GM18870 (cell line): ENCODE results near the gene ZNF532.

Experiments
- ATAC-seq: cut with Tn5 transposase; IDR thresholded peaks from one replicate; pipeline ENCODE4 v1.9.1; 2021; ENCODE audit warnings: moderate library complexity; ENCODE audit not compliant: unreplicated experiment

ZNF532 gene

GRCh38 chr18:58870130-58870529 is 5.5 kb downstream of the ZNF532 start:
- ATAC-seq: no peak

GRCh38 chr18:58870621-58871020 is 5.9 kb downstream of the ZNF532 start:
- no peak for ATAC-seq

GRCh38 chr18:58871514-58872420 is 7.1 kb downstream of the ZNF532 start:
- no peak for ATAC-seq

GRCh38 chr18:58878640-58879039 is 14.0 kb downstream of the ZNF532 start:
- no peak for ATAC-seq

- no peak for ATAC-seq
Observed at GRCh38 chr18:58881477-58881876, 16.8 kb downstream of the ZNF532 start.

- ATAC-seq: no peak
Observed at GRCh38 chr18:58882044-58882443, 17.4 kb downstream of the ZNF532 start.

- ATAC-seq: no peak
Observed at GRCh38 chr18:58882686-58883085, 18.0 kb downstream of the ZNF532 start.

GRCh38 chr18:58884680-58885079 is 20.0 kb downstream of the ZNF532 start:
- no peak for ATAC-seq

GRCh38 chr18:58886431-58886830 is 21.8 kb downstream of the ZNF532 start:
- ATAC-seq: no peak

- ATAC-seq: no peak
Observed at GRCh38 chr18:58886864-58887612, 22.4 kb downstream of the ZNF532 start.

GRCh38 chr18:58887613-58887963 is 22.9 kb downstream of the ZNF532 start:
- peak; percentile 73 for ATAC-seq

GRCh38 chr18:58891776-58892175 is 27.1 kb downstream of the ZNF532 start:
- ATAC-seq: no peak

GRCh38 chr18:58892488-58892887 is 27.8 kb downstream of the ZNF532 start:
- no peak for ATAC-seq

GRCh38 chr18:58893388-58894099 is 28.9 kb downstream of the ZNF532 start:
- no peak for ATAC-seq

GRCh38 chr18:58894930-58895329 is 30.3 kb downstream of the ZNF532 start:
- ATAC-seq: no peak

GRCh38 chr18:58895385-58895784 is 30.7 kb downstream of the ZNF532 start:
- no peak for ATAC-seq

- ATAC-seq: peak; percentile 88
Observed at GRCh38 chr18:58896268-58896667, 31.6 kb downstream of the ZNF532 start.

- ATAC-seq: no peak
Observed at GRCh38 chr18:58896734-58897508, 32.2 kb downstream of the ZNF532 start.

GRCh38 chr18:58898010-58898799 is 33.5 kb downstream of the ZNF532 start:
- no peak for ATAC-seq
